Duodenal mucosa (tissue), 2 donors: ENCODE data around the gene SRP72.
A peak's percentile ranks its signal among the peaks of the same experiment; 100 is the strongest.
"Not testable (repeated sequence)": the region's sequence is repeated elsewhere in the genome, so short reads cannot be mapped to it uniquely, and the experiment has no call there.

Source experiments
- H3K27ac ChIP-seq: one replicate; pipeline ENCODE4 v1.7.0; 2013; ENCODE audit warnings: low read depth, low read length
- H3K27me3 ChIP-seq, 2 donors: one replicate each; pipeline ENCODE4 v1.7.0; 2013; ENCODE audit warnings: low read length in 2 of 2, control low read depth in 1 of 2; ENCODE audit not compliant: insufficient read depth in 2 of 2, control insufficient read depth in 1 of 2
- H3K36me3 ChIP-seq, 2 donors: one replicate each; pipeline ENCODE4 v1.7.0; 2013; ENCODE audit warnings: low read length in 2 of 2, control low read depth in 1 of 2; ENCODE audit not compliant: insufficient read depth in 2 of 2, control insufficient read depth in 1 of 2
- H3K4me1 ChIP-seq, 2 donors: one replicate each; pipeline ENCODE4 v1.7.0; 2013; ENCODE audit warnings: low read length in 2 of 2, control low read depth in 1 of 2; ENCODE audit not compliant: insufficient read depth in 2 of 2, control insufficient read depth in 1 of 2
- H3K4me3 ChIP-seq, 2 donors: one replicate each; pipeline ENCODE4 v1.7.0; 2013; ENCODE audit warnings: low read length in 2 of 2, low read depth in 1 of 2
- H3K9ac ChIP-seq, 2 donors: one replicate each; pipeline ENCODE4 v1.7.0; 2013; ENCODE audit warnings: low read length in 2 of 2, low read depth in 1 of 2
- H3K9me3 ChIP-seq, 2 donors: one replicate each; pipeline ENCODE4 v1.7.0; 2013; ENCODE audit warnings: low read length in 2 of 2, control low read depth in 1 of 2; ENCODE audit not compliant: control insufficient read depth in 1 of 2

SRP72 gene

GRCh38 chr4:56463711-56464110 is 3.7 kb upstream of the SRP72 start:
- peaks cover 18 to 21% of the 10 kb centered on the region in 2 donors for H3K4me1 ChIP-seq
- H3K36me3 ChIP-seq, result peaks cover 6 to 33% of the 10 kb centered on the region in 2 donors
- H3K9ac ChIP-seq, result no peak overlapping the region
- H3K9me3 ChIP-seq, result no peaks in the 10 kb centered on the region
- no peak overlapping the region for H3K27ac ChIP-seq
- no peaks in the 10 kb centered on the region for H3K27me3 ChIP-seq
- H3K4me3 ChIP-seq, result no peak overlapping the region

DNA sequence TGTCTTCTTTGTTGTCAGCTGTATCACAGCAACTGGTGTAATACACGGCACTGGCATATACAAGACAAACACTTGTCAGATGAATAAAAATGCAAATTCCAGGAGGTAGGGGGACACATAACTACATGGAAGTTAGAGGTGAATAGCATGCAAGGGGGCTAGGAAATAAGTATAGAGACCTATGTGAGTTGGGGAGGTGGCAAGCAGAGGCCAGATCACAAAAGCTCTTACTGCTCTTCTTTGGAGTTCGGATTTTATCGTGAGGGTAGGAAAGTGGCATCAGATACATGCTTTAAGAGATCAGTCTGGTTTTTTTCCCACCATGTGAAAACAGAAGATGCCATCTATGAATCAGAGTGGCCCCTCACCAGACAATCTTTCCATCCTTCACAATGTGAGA is 2.8 kb upstream of the SRP72 start:
- Histone ChIP-seq H3K27me3 (no peaks in the 10 kb centered on the region), H3K9ac (no peak overlapping the region), H3K4me1 (peaks cover 27 to 30% of the 10 kb centered on the region in 2 donors), H3K4me3 (no peak overlapping the region), H3K36me3 (peaks cover 6 to 25% of the 10 kb centered on the region in 2 donors), H3K27ac (no peak overlapping the region), H3K9me3 (no peaks in the 10 kb centered on the region)

GRCh38 chr4:56465599-56466295 is 1.7 kb upstream of the SRP72 start:
- H3K27ac ChIP-seq, result no peak overlapping the region
- no peaks in the 10 kb centered on the region for H3K27me3 ChIP-seq
- no peak overlapping the region for H3K9ac ChIP-seq
- no peaks in the 10 kb centered on the region for H3K9me3 ChIP-seq
- peaks cover 29 to 31% of the 10 kb centered on the region in 2 donors for H3K4me1 ChIP-seq
- H3K4me3 ChIP-seq, result peak overlapping the region; percentile 91 to 94
- H3K36me3 ChIP-seq, result peaks cover 0 to 13% of the 10 kb centered on the region in 2 donors

- not testable (repeated sequence) for H3K9me3 ChIP-seq, H3K27me3 ChIP-seq, H3K36me3 ChIP-seq
- Histone ChIP-seq H3K4me1 (peaks cover 29 to 31% of the 10 kb centered on the region in 2 donors), H3K9ac (peak overlapping the region; percentile 89 to 94), H3K27ac (peak overlapping the region; percentile 90), H3K4me3 (peak overlapping the region; percentile 91 to 94)
Observed at GRCh38 chr4:56466296-56466761, 1.1 kb upstream of the SRP72 start.

GRCh38 chr4:56466910-56467283 is 520 bp upstream of the SRP72 start:
- H3K9ac ChIP-seq, result peak overlapping the region; percentile 89 to 94
- no peaks in the 10 kb centered on the region for H3K9me3 ChIP-seq
- H3K36me3 ChIP-seq, result peaks cover 6 to 12% of the 10 kb centered on the region in 2 donors
- H3K4me1 ChIP-seq, result peaks cover 29 to 31% of the 10 kb centered on the region in 2 donors
- H3K27ac ChIP-seq, result peak overlapping the region; percentile 90
- no peaks in the 10 kb centered on the region for H3K27me3 ChIP-seq
- H3K4me3 ChIP-seq, result peak overlapping the region; percentile 91 to 94

DNA sequence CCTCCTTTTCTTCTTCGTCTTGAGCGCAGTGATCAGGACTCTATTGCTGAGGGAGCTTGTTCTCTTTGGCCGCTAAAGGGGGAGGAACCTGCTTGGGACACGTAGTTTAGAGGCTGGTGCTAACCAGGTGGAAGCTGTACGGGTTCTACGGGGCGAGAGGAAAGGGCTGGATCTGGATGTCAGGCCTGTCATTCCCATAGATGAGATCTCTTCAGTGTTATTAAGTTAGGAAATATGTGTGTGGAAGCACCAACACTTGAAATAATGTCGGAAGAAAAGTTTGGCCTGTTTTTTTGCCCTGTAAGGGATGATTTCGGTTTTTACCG is 643 bp downstream of the SRP72 start:
- Histone ChIP-seq H3K27me3 (no peaks in the 10 kb centered on the region), H3K36me3 (peaks cover 12 to 16% of the 10 kb centered on the region in 2 donors), H3K4me3 (peak overlapping the region; percentile 91 to 94), H3K4me1 (peaks cover 29 to 31% of the 10 kb centered on the region in 2 donors), H3K9ac (peak overlapping the region; percentile 89 to 94), H3K9me3 (no peaks in the 10 kb centered on the region), H3K27ac (no peak overlapping the region)

DNA sequence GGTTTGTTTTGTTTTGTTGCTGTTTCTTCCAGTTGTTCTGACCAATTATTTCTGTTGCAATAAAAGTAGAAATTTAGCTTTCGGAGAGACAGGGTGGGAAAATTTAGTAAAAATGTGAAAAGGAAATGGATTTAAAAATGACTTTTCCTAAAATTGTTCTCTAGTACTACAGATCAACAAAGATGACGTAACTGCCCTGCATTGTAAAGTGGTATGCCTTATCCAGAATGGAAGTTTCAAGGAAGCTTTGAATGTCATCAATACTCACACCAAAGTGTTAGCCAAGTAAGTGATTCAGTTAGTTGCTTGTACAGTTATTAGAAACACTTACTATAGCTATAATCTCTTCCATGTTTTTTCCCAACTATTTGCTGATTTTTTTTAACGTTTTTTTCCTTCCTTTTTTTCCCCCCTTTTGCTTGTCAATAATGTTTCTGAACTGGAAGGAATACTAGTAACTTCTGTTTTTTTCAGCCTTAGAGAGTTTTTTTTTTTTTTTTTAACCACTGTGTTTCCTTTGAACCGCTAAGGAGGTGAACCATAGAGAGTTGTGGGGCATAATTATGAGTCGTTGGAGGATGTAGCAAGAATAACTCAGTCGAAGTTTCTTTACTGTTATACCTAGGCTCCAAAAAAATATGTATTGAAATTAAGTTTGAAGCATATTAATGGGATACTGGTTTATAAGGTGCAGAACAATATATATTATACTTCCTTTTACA is 2.2 kb downstream of the SRP72 start:
- H3K9ac ChIP-seq, result no peak overlapping the region
- H3K27me3 ChIP-seq, result no peaks in the 10 kb centered on the region
- H3K36me3 ChIP-seq, result peaks cover 22 to 25% of the 10 kb centered on the region in 2 donors
- no peak overlapping the region for H3K27ac ChIP-seq
- no peaks in the 10 kb centered on the region for H3K9me3 ChIP-seq
- H3K4me1 ChIP-seq, result peaks cover 29 to 31% of the 10 kb centered on the region in 2 donors
- no peak overlapping the region for H3K4me3 ChIP-seq

GRCh38 chr4:56475917-56476316 is 8.5 kb downstream of the SRP72 start:
- no peaks in the 10 kb centered on the region for H3K9me3 ChIP-seq
- H3K9ac ChIP-seq, result no peak overlapping the region
- H3K4me3 ChIP-seq, result no peak overlapping the region
- H3K27me3 ChIP-seq, result no peaks in the 10 kb centered on the region
- no peak overlapping the region for H3K27ac ChIP-seq
- peaks cover 38 to 75% of the 10 kb centered on the region in 2 donors for H3K36me3 ChIP-seq
- H3K4me1 ChIP-seq, result no peaks in the 10 kb centered on the region

DNA sequence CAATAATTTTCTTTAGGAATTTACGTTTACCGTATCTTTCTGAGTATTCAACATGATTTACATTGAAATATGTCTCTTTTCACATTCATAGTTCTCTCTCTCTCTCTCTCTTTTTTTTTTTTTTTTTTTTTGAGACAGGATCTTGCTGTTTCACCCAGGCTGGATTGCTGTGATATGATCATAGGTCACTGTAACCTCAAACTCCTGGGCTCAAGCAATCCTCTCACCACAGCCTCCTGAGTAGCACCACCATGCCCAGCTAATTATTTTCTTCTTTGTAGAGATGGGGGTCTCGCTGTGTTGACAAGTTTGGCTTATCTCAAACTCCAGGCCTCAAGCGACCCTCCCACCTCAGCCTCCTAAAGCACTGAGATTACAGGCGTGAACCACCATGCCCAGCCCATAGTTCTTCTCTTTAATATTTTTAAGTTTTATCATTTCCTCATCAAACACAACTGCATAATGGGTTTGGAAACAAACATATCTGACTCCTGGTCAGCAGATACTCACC is 9.8 kb downstream of the SRP72 start:
- no peaks in the 10 kb centered on the region for H3K4me1 ChIP-seq
- no peak overlapping the region for H3K27ac ChIP-seq
- no peaks in the 10 kb centered on the region for H3K9me3 ChIP-seq
- H3K9ac ChIP-seq, result no peak overlapping the region
- H3K27me3 ChIP-seq, result no peaks in the 10 kb centered on the region
- H3K4me3 ChIP-seq, result no peak overlapping the region
- H3K36me3 ChIP-seq, result peaks cover 30 to 77% of the 10 kb centered on the region in 2 donors

DNA sequence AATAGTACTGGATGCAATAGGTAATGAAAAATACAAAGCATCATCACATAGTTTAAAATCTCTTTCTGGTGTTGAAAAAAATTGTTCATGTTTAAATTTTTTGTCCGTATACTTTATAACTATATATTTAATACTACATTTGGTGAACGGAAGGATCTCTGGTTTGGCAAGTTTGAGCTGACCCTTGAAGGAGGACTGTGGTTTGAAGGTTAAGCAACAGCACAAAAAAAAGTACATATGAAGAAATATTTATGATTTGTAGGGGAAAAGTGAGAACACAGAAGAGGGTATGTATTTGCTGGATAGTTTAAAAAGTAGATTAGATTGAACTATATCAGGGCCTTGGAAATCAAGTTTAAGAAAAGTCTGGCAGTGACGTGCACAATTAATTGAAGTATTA is 13.3 kb downstream of the SRP72 start:
- no peak overlapping the region for H3K4me3 ChIP-seq
- H3K9ac ChIP-seq, result no peak overlapping the region
- peaks cover 14 to 81% of the 10 kb centered on the region in 2 donors for H3K36me3 ChIP-seq
- H3K27me3 ChIP-seq, result no peaks in the 10 kb centered on the region
- no peaks in the 10 kb centered on the region for H3K4me1 ChIP-seq
- H3K27ac ChIP-seq, result no peak overlapping the region
- H3K9me3 ChIP-seq, result no peaks in the 10 kb centered on the region
